DMS114 treated with DMSO at 0.1 percent for 48 hours (cell line): Measurements from ENCODE around the gene BHLHA9.
"Not testable (repeated sequence)": the region's sequence is repeated elsewhere in the genome, so short reads cannot be mapped to it uniquely, and the experiment has no call there.

ENCODE experiments used
- DNase-seq: peaks from one replicate; lab custom pipeline; 2025; ENCODE audit not compliant: unreplicated experiment; lab: John Stamatoyannopoulos, UW

The BHLHA9 gene

GRCh38 chr17:1299552-1300370, 29.5 kb downstream of the BHLHA9 start:
- DNase-seq, result no peak

GRCh38 chr17:1300371-1300905, 30.2 kb downstream of the BHLHA9 start:
- no peak for DNase-seq

DNA sequence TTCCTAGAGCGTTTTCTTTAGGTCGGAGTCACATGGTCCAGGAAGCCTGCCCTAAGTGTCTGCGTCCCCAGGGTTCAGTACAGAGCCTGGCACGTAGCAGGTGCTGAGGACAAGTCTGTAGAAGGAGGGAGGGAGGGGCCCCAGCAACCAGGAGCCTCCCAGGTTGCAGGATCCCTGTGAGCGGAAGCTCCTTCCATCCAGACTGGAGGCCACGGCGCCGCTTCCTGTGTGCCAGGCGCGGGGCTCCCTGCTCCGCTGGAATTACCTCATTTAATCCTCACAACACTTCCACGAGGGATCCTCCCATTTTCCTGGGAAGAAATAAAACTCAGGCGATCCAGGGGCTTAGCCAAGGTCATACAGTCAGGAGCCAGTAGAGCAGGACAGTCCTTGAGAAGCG, 31.3 kb downstream of the BHLHA9 start:
- no peak for DNase-seq

DNA sequence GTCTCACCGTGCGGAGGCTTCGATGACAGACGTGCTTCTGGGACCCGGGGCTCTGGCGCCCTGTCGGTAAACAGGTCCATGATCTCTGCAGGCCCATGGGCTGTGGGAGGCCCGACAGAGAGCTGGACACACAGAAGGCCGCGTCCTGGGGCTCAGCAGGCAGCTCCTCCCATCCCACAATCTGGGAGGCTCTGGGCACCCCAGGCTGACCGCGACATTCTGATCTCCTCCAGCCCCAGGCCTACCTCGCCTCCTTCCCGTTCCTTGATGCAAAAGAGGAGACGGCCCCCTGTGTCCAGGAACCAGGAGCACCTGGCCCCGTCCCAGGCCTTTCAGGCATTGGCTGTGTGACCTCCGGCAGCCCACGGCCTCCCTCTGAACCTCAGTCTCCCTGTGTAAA, 32.5 kb downstream of the BHLHA9 start:
- DNase-seq, result no peak

DNA sequence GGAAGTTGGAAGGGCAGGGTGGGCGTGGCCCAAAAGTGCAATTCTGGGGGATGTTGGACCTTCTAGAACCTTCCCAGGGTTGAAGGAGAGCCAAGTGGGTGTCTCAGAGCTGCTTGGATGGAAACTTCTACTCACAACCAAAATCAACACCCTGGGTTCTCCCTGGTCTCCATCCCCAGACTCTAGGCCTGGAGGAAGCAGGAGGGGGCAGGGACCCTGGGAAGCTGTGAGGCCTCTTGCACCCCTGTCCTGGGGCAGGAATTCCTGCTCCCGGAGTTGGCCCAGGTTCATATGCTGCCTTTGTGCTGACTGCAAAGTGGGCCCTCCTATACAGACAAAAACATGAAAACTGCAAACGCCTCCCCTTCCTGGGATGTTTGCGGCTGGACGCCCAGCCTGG, 34.3 kb downstream of the BHLHA9 start:
- DNase-seq, result no peak

DNA sequence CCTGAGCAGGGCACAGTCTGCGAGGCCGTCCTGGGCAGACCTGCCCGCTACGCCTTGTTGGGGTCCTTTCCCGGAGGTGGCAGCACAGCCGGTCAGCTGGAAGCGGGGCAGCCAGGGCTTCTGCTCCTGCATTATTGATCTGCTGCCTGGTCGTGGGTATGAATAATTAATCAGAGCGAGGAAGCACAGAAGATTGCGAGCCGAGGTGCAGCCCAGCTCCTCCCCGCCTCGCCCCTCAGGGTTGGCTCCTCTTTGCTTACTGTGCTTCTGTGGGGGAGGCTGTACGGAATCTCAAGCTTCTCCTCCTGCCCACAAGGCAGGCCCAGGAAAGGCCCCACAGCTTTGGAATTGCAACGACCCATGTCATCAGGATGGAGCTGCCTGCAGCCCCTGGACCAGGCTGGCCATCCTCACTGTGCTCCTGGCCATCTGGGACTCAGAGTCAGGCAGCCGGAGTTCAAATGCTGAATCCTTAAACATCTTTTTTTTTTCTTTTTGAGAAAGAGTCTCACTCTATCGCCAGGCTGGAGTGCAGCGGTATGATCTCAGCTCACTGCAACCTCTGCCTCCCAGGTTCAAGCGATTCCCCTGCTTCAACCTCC, 34.8 kb downstream of the BHLHA9 start:
- DNase-seq, result no peak

- DNase-seq, result not testable (repeated sequence)
Observed at GRCh38 chr17:1307829-1308228, 37.6 kb downstream of the BHLHA9 start.

DNA sequence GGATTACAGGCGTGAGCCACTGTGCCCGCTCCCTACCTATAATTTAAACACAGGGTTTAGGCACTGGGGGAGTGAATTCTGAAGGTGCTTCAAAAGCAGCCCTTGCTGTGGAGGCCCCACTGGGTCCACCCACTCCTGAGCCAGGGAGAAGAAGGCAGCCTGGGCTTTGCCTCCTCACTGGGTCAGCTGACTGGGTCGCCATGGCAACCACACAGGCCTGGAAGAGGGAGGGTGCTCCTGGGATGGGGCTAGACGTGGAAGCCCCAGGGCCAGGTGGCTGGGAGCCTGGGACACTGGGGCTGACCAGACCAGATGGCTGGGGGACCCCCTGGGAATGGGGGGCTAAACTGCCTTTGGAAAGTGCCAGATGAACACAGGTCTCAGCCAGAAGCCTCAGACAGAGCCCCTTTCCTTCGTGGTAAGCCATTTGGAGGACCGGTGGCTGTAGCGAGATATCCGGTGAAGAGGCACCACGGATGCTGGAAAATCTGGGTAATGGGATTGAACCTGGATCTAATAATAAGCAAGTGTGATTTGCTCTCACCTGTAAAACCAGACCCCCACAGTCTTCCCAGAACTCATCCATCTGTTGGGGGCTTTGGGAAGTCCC, 42.1 kb downstream of the BHLHA9 start:
- DNase-seq, result no peak

- DNase-seq, result no peak
Observed at GRCh38 chr17:1313270-1314005, 43.2 kb downstream of the BHLHA9 start.

DNA sequence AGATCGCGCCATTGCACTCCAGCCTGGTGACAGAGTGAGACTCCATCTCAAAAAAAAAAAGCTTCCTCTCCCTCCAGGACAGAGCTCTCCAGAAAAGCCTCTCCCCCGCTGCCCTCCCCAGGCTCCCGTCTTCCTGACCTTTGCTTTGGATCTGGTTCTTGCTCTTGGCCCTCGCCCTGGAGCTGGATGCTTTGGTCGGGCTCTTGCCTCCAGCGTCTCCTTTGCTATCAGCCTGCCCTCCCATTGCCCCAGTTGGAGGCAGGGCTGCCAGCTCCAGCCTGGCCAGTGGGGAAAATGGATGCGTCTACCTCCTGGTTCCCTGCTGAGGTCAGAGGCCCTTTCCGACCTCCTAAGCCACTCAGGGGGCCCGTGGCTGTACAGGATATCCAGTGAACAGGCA, 45.2 kb downstream of the BHLHA9 start:
- no peak for DNase-seq

DNA sequence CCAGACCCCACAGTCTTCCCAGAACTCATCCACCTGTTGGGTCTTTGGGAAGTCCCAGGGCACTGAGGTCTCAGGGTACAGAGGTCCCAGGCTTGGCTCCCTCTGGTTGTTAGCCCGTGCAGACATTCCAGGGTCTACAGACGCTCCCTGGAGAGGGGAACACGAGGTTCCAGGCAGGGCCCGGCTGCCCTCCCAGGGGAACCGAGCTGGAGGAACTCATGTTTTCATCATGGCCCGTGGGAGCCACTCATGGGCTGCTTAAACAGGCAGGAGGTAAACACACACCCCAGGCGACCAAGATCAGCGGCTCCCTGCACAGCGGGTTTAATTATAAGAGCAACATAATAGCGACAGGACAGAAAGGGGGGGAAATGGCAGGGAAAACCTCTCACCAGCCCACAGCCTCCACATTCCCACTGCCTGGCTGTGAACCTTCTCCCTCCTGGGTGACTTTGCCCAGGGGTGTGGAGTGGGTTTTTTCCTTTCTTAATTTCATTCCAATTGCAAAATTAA, 45.7 kb downstream of the BHLHA9 start:
- no peak for DNase-seq
